ENCODE results near the gene AATK. TPM values are rescaled to one million over a fixed set of nuclear protein-coding genes. Genes with fewer than 3 reads are reported as not detected.
A peak's percentile ranks its signal among the peaks of the same experiment; 100 is the strongest.

Gene AATK
- total and polyA plus RNA-seq, 10 of the 15 experiments (the other 5 are each of a cell fraction or from before 2014, with no cell fraction given) = 0.04 TPM; not detected in 9

DNA sequence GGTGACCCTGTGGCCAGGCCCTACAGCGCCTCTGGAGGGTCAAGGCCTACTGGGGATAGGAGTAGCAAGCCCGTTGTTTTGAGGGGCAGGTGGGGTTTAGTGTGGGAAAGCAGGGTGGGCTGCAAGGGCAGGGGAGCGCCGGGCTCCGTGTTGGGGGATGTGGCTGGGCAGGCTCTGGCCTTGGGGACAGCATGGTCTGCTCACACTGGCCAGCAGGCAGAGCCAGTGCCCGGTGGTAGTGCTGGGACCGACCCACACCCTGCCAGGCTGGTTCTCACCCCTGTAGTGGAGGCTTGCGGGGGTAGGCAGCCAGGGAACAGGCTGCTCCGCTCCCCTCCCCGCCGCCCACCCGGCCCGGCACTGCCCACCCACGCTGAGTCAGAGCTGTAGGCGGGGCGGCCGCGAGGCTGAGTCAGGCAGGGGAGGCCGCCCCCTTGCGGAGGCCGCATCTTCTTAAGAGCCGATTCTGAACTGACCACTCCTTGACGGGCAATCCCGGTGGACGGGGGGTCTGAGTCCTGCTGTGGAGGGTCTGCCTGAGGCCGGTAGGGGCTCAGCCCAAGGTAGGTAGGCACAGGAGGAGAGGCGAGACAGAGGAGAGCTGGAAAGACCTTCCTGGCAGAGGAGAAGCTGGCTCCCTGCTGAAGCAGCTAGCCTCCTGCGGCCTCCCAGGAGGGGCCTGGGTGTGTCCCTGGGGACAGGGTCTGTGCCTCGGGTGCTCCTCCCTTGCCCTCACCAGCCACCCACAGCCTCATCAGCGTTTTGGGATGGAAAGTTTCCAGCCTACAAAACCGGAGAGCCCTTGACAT lies 68.7 kb downstream of the AATK start:
- ChIA-PET POLR2A (interaction anchor here (0.6 to 1.0 kb wide), 3 partner anchors 67 to 421 kb away, joined by 3 to 4 read pairs (median 3); no protein-coding TSS in a partner anchor), RAD21 (ENCODE audit: unreplicated experiment) (interaction anchor here (0.7 to 1.5 kb wide), 3 partner anchors 33 to 142 kb away, joined by 3 to 19 read pairs (median 3); partner anchors contain the start of gene NDUFAF8), SMC1A (ENCODE audit: uncharacterized antibody, unreplicated experiment) (interaction anchor here (1.0 to 2.1 kb wide), 3 partner anchors 48 to 74 kb away, joined by 3 to 6 read pairs (median 6); no protein-coding TSS in a partner anchor), CTCF (interaction anchor here (0.7 to 4.8 kb wide), 8 partner anchors 9 to 109 kb away, joined by 3 to 60 read pairs (median 6); partner anchors contain the start of gene CHMP6)
- H3K9me3 ChIP-seq (replicated peaks; ENCODE audit: control insufficient read depth, insufficient read depth, low read length) = no peaks in the 10 kb centered on the region
- intact Hi-C loops (cut with micrococcal nuclease; ENCODE audit: unreplicated experiment) (loop anchor here (1.0 kb wide), 1 partner anchor 74 kb away; no protein-coding TSS in a partner anchor), in situ Hi-C loops (cut with MboI) (loop anchor here (10.0 kb wide), 1 partner anchor 73 kb away; no protein-coding TSS in a partner anchor)
- no peaks in the 10 kb centered on the region for H4K20me1 ChIP-seq (ENCODE audit: control insufficient read depth, insufficient read depth)
- FAIRE-seq (no peak), ATAC-seq (peak; percentile 37), DNase-seq (ENCODE audit: low read depth, low spot score) (no peak)
- H3K4me3 ChIP-seq = no peak overlapping the region
- H3K79me2 ChIP-seq (ENCODE audit: control insufficient read depth, insufficient read depth, low read length) = no peaks in the 10 kb centered on the region
- H3K4me2 ChIP-seq (ENCODE audit: control insufficient read depth, insufficient read depth) = no peak overlapping the region
- H2AFZ ChIP-seq (ENCODE audit: control insufficient read depth, low read depth, low read length) = no peak overlapping the region
- 14% methylated on average over 30 of the region's 31 CpGs for WGBS (ENCODE audit: insufficient coverage, insufficient replicate concordance, low lambda C conversion rate, missing lambda C conversion rate)
- H3K36me3 ChIP-seq (ENCODE audit: control insufficient read depth in 2 of 2, insufficient read depth in 2 of 2, low read length in 1 of 2) = no peaks in the 10 kb centered on the region
- peaks cover 0 to 7% of the 10 kb centered on the region in 2 experiments; a peak in 3 of 4 replicates for H3K27me3 ChIP-seq (replicated peaks in 1 of 2; ENCODE audit: control insufficient read depth in 2 of 2, insufficient read depth in 2 of 2, low read length in 1 of 2)
- no peak overlapping the region for H3K9ac ChIP-seq (ENCODE audit: control insufficient read depth, insufficient read depth, low read length)
- no TSS peak for BruUV-seq (replicated peaks)
- peaks cover 11% of the 10 kb centered on the region for H3K4me1 ChIP-seq (ENCODE audit: control insufficient read depth, insufficient read depth, low read length)
- no peak overlapping the region for H3K27ac ChIP-seq (ENCODE audit: control insufficient read depth, insufficient read depth)
- TF ChIP-seq NR2C2 (IDR thresholded peaks at IDR 0.05; ENCODE audit: borderline replicate concordance, control insufficient read depth, insufficient read length, low read depth) (no peak), CBX5 (IDR thresholded peaks at IDR 0.05; ENCODE audit: low read depth) (no peak), HCFC1 (IDR thresholded peaks at IDR 0.05; ENCODE audit: low read length) (no peak), SMARCA5 (IDR thresholded peaks at IDR 0.05) (no peak), TARDBP (IDR thresholded peaks at IDR 0.05; ENCODE audit: borderline replicate concordance) (no peak), SMAD1 (IDR thresholded peaks at IDR 0.05; ENCODE audit: low read depth, partially characterized antibody) (no peak), ZBED1 (IDR thresholded peaks at IDR 0.05; ENCODE audit: borderline replicate concordance) (no peak), ESRRA (IDR thresholded peaks at IDR 0.05; ENCODE audit: low read length) (no peak), BACH1 (IDR thresholded peaks at IDR 0.05; ENCODE audit: borderline replicate concordance) (peak; percentile 22; the same call in 1 of the 2 replicates), MTA2 (IDR thresholded peaks at IDR 0.05; ENCODE audit: low read depth) (no peak), NR2F1 (conservative IDR thresholded peaks at IDR 0.05) (0 out of 2 replicates have a peak, but pooled peaks have one; percentile 27), TAF1 (IDR thresholded peaks at IDR 0.05; ENCODE audit: borderline replicate concordance, low read depth, low read length) (no peak), KLF5 (IDR thresholded peaks at IDR 0.05; ENCODE audit: partially characterized antibody) (no peak), ZNF622 (IDR thresholded peaks at IDR 0.05) (no peak), RAD51 (IDR thresholded peaks at IDR 0.05) (no peak), GABPA (IDR thresholded peaks at IDR 0.05; ENCODE audit: low read depth) (no peak), KDM1A (IDR thresholded peaks at IDR 0.05; ENCODE audit: borderline replicate concordance) (no peak)
- TF ChIP-seq, protein P1, sequence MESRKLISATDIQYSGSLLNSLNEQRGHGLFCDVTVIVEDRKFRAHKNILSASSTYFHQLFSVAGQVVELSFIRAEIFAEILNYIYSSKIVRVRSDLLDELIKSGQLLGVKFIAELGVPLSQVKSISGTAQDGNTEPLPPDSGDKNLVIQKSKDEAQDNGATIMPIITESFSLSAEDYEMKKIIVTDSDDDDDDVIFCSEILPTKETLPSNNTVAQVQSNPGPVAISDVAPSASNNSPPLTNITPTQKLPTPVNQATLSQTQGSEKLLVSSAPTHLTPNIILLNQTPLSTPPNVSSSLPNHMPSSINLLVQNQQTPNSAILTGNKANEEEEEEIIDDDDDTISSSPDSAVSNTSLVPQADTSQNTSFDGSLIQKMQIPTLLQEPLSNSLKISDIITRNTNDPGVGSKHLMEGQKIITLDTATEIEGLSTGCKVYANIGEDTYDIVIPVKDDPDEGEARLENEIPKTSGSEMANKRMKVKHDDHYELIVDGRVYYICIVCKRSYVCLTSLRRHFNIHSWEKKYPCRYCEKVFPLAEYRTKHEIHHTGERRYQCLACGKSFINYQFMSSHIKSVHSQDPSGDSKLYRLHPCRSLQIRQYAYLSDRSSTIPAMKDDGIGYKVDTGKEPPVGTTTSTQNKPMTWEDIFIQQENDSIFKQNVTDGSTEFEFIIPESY (IDR thresholded peaks at IDR 0.05) = no peak
- TF ChIP-seq, protein P2, sequence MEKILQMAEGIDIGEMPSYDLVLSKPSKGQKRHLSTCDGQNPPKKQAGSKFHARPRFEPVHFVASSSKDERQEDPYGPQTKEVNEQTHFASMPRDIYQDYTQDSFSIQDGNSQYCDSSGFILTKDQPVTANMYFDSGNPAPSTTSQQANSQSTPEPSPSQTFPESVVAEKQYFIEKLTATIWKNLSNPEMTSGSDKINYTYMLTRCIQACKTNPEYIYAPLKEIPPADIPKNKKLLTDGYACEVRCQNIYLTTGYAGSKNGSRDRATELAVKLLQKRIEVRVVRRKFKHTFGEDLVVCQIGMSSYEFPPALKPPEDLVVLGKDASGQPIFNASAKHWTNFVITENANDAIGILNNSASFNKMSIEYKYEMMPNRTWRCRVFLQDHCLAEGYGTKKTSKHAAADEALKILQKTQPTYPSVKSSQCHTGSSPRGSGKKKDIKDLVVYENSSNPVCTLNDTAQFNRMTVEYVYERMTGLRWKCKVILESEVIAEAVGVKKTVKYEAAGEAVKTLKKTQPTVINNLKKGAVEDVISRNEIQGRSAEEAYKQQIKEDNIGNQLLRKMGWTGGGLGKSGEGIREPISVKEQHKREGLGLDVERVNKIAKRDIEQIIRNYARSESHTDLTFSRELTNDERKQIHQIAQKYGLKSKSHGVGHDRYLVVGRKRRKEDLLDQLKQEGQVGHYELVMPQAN (conservative IDR thresholded peaks at IDR 0.05) = no peak

Measured in GM12878 (cell line).